Measurements from ENCODE around the gene ANXA1. TPM values are rescaled to one million over a fixed set of nuclear protein-coding genes. Genes with fewer than 3 reads are reported as not detected.
"Not testable (repeated sequence)": the region's sequence is repeated elsewhere in the genome, so short reads cannot be mapped to it uniquely, and the experiment has no call there.

ANXA1 gene, protein sequence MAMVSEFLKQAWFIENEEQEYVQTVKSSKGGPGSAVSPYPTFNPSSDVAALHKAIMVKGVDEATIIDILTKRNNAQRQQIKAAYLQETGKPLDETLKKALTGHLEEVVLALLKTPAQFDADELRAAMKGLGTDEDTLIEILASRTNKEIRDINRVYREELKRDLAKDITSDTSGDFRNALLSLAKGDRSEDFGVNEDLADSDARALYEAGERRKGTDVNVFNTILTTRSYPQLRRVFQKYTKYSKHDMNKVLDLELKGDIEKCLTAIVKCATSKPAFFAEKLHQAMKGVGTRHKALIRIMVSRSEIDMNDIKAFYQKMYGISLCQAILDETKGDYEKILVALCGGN
- polyA plus RNA-seq, result 10 to 100 TPM; 19.0 to 84.1 (median 38.1) TPM
- long read RNA-seq, donor 1, transcript ANXA1-207 (2 exons, 1,400 nt), result minor isoform, 6 of 39 reads
- long read RNA-seq, donor 1, transcript ANXA1-201 (13 exons, 1,509 nt), result major isoform, 25 of 39 reads
- long read RNA-seq, donor 1, partial matches to known transcripts, result 5 of 39 reads
- long read RNA-seq, donor 1, other reads (novel, unspliced or antisense), result 0 of 39 reads
- long read RNA-seq, donor 2, transcript ANXA1-201 (13 exons, 1,509 nt), result major isoform, 9 of 9 reads
- long read RNA-seq, donor 2, partial matches to known transcripts, result 0 of 9 reads
- long read RNA-seq, donor 2, other reads (novel, unspliced or antisense), result 0 of 9 reads
- long read RNA-seq, donor 3, partial matches to known transcripts, result 0 of 10 reads
- long read RNA-seq, donor 3, other reads (novel, unspliced or antisense), result 0 of 10 reads
- long read RNA-seq, donor 4, result 0 reads
- long read RNA-seq, donor 5, partial matches to known transcripts, result 0 of 5 reads
- long read RNA-seq, donor 5, other reads (novel, unspliced or antisense), result 0 of 5 reads
- long read RNA-seq, donor 6, partial matches to known transcripts, result 0 of 4 reads
- long read RNA-seq, donor 6, other reads (novel, unspliced or antisense), result 0 of 4 reads
- long read RNA-seq, donor 7, transcript ANXA1-201 (13 exons, 1,509 nt), result major isoform, 59 of 89 reads
- long read RNA-seq, donor 7, partial matches to known transcripts, result 26 of 89 reads
- long read RNA-seq, donor 7, other reads (novel, unspliced or antisense), result 0 of 89 reads
- long read RNA-seq, donor 8, transcript ANXA1-207 (2 exons, 1,400 nt), result minor isoform, 9 of 65 reads
- long read RNA-seq, donor 8, transcript ANXA1-201 (13 exons, 1,509 nt), result major isoform, 39 of 65 reads
- long read RNA-seq, donor 8, partial matches to known transcripts, result 15 of 65 reads
- long read RNA-seq, donor 8, other reads (novel, unspliced or antisense), result 0 of 65 reads
- long read RNA-seq, donor 9, transcript ANXA1-201 (13 exons, 1,509 nt), result major isoform, 7 of 9 reads
- long read RNA-seq, donor 9, partial matches to known transcripts, result 0 of 9 reads
- long read RNA-seq, donor 9, other reads (novel, unspliced or antisense), result 0 of 9 reads
- long read RNA-seq, donor 10, transcript ANXA1-207 (2 exons, 1,400 nt), result minor isoform, 7 of 59 reads
- long read RNA-seq, donor 10, transcript ANXA1-201 (13 exons, 1,509 nt), result major isoform, 34 of 59 reads
- long read RNA-seq, donor 10, partial matches to known transcripts, result 16 of 59 reads
- long read RNA-seq, donor 10, other reads (novel, unspliced or antisense), result 0 of 59 reads

DNA sequence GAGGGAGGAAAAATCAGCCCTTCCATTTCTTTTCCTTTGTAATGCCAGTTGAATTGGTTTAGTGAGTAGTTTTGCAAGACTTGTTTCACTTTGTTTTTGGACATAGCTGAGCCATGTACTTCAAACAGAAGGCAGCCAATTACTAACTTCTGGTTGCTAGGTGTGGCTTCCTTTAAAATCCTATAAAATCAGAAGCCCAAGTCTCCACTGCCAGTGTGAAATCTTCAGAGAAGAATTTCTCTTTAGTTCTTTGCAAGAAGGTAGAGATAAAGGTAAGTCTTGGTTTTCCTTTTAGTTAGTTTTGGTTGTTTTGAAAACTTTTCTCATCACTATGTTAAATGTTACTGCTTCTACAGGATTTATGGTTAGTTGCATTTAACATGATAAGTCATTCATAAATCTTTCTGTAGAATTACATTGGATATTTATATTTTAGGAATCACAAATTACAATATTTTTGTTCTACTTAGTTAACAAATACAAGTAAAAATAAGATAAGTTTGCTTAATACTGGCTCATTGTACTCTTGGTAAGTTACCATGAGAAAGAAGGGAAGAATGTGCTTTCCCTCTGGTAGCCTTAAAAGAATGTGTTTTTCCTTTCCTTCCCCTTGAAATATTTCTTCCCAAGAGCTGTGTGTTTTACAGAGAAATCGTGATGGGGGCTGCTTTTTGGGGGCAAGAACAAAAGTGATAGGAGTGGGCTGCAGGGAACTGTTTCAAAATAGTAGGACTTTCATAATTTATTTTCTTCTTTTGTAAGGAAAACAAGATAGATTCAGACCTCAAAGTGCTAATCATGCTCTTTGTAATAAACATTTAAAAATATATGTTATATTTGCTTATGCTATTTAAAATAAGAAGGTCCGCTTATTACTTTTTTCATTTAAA is at the start of gene ANXA1:
Gene ANXA1, plus strand, starts transcription at position 213 of the 890 bp plus-strand sequence. CDS start 6,671 bp downstream, outside the sequence.
- FAIRE-seq (no peak), DNase-seq (peak in 1 of 2 donors; percentile 40)
- 38 to 78% (median 50%) methylated on average over 2 of the region's 2 CpGs for WGBS, 3 donors
- no peaks in the 10 kb centered on the region for H3K9me3 ChIP-seq (ENCODE audit: control insufficient read depth in 2 of 2, insufficient read depth in 1 of 2, low read depth in 1 of 2, low read length in 1 of 2)
- H3K27ac ChIP-seq (ENCODE audit: low read depth in 1 of 3, low read length in 2 of 3), result peak within 1 kb of the TSS; percentile 35 to 85 (median 48)
- H3K36me3 ChIP-seq (ENCODE audit: control insufficient read depth in 3 of 3, insufficient read depth in 2 of 3, low read depth in 1 of 3, low read length in 3 of 3), result no peaks in the 10 kb centered on the region
- H3K27me3 ChIP-seq (ENCODE audit: control insufficient read depth in 3 of 3, insufficient read depth in 3 of 3, low read length in 3 of 3), result no peaks in the 10 kb centered on the region
- peak within 1 kb of the TSS in 2 of 3 donors; percentile 5 to 35 for H3K4me3 ChIP-seq (ENCODE audit: low read depth in 1 of 3, low read length in 3 of 3)
- peaks cover 0 to 6% (median 0%) of the 10 kb centered on the region in 3 donors for H3K4me1 ChIP-seq (ENCODE audit: control insufficient read depth in 3 of 3, insufficient read depth in 2 of 3, low read depth in 1 of 3, low read length in 2 of 3)

GRCh38 chr9:73104342-73104741 is 47.3 kb upstream of the ANXA1 start:
- no peak for FAIRE-seq
- Histone ChIP-seq H3K9me3 (ENCODE audit: control insufficient read depth in 2 of 2, insufficient read depth in 1 of 2, low read depth in 1 of 2, low read length in 1 of 2) (no peaks in the 10 kb centered on the region), H3K27ac (ENCODE audit: low read depth in 1 of 3, low read length in 2 of 3) (no peak overlapping the region), H3K36me3 (ENCODE audit: control insufficient read depth in 3 of 3, insufficient read depth in 2 of 3, low read depth in 1 of 3, low read length in 3 of 3) (no peaks in the 10 kb centered on the region), H3K4me3 (ENCODE audit: low read depth in 1 of 3, low read length in 3 of 3) (no peak overlapping the region), H3K27me3 (ENCODE audit: control insufficient read depth in 3 of 3, insufficient read depth in 3 of 3, low read length in 3 of 3) (no peaks in the 10 kb centered on the region), H3K4me1 (ENCODE audit: control insufficient read depth in 3 of 3, insufficient read depth in 2 of 3, low read depth in 1 of 3, low read length in 2 of 3) (no peaks in the 10 kb centered on the region)
- DNase-seq, result no peak
- WGBS, 3 donors, result 82 to 86% (median 84%) methylated on average over 4 of the region's 4 CpGs

DNA sequence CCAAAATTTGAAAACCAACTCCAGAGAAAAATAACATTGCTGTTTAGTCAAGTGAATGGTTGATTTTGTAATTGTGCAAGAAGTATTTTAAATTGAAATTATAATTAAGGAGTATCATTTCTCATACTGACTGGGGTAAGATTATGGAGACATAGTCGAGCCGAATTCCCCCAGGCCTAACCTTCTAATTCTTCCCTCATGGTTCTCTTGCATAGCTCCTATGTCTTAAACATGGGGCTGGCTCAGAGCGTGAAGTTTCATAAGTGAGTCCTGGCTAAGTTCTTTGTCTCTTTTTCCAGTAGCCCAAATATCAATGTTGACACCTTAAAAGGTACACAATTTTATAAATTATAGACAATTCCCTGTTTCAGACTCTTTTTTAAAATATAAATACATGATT is 46.7 kb upstream of the ANXA1 start:
- 91 to 94% (median 94%) methylated on average over 3 of the region's 3 CpGs for WGBS, 3 donors

GRCh38 chr9:73107489-73108069 is 44.1 kb upstream of the ANXA1 start:
- FAIRE-seq; H3K4me3 ChIP-seq (ENCODE audit: low read depth in 1 of 3, low read length in 3 of 3); H3K4me1 ChIP-seq (ENCODE audit: control insufficient read depth in 3 of 3, insufficient read depth in 2 of 3, low read depth in 1 of 3, low read length in 2 of 3); H3K27me3 ChIP-seq (ENCODE audit: control insufficient read depth in 3 of 3, insufficient read depth in 3 of 3, low read length in 3 of 3); H3K36me3 ChIP-seq (ENCODE audit: control insufficient read depth in 3 of 3, insufficient read depth in 2 of 3, low read depth in 1 of 3, low read length in 3 of 3); H3K9me3 ChIP-seq (ENCODE audit: control insufficient read depth in 2 of 2, insufficient read depth in 1 of 2, low read depth in 1 of 2, low read length in 1 of 2); H3K27ac ChIP-seq (ENCODE audit: low read depth in 1 of 3, low read length in 2 of 3): not testable (repeated sequence)
- WGBS, 3 donors, result 74 to 88% (median 82%) methylated on average over 3 to 5 of the region's 5 CpGs
- DNase-seq, result peak; percentile 38 to 54

More for the DNA sequence above, 46.7 kb upstream of the ANXA1 start:
- Histone ChIP-seq H3K4me1 (ENCODE audit: control insufficient read depth in 3 of 3, insufficient read depth in 2 of 3, low read depth in 1 of 3, low read length in 2 of 3) (no peaks in the 10 kb centered on the region), H3K36me3 (ENCODE audit: control insufficient read depth in 3 of 3, insufficient read depth in 2 of 3, low read depth in 1 of 3, low read length in 3 of 3) (no peaks in the 10 kb centered on the region), H3K9me3 (ENCODE audit: control insufficient read depth in 2 of 2, insufficient read depth in 1 of 2, low read depth in 1 of 2, low read length in 1 of 2) (no peaks in the 10 kb centered on the region), H3K27ac (ENCODE audit: low read depth in 1 of 3, low read length in 2 of 3) (no peak overlapping the region), H3K4me3 (ENCODE audit: low read depth in 1 of 3, low read length in 3 of 3) (no peak overlapping the region), H3K27me3 (ENCODE audit: control insufficient read depth in 3 of 3, insufficient read depth in 3 of 3, low read length in 3 of 3) (no peaks in the 10 kb centered on the region)
- DNase-seq, result no peak
- no peak for FAIRE-seq

- no peaks in the 10 kb centered on the region for H3K36me3 ChIP-seq (ENCODE audit: control insufficient read depth in 3 of 3, insufficient read depth in 2 of 3, low read depth in 1 of 3, low read length in 3 of 3)
- no peaks in the 10 kb centered on the region for H3K4me1 ChIP-seq (ENCODE audit: control insufficient read depth in 3 of 3, insufficient read depth in 2 of 3, low read depth in 1 of 3, low read length in 2 of 3)
- DNase-seq (no peak), FAIRE-seq (no peak)
- H3K4me3 ChIP-seq (ENCODE audit: low read depth in 1 of 3, low read length in 3 of 3), result no peak overlapping the region
- H3K27ac ChIP-seq (ENCODE audit: low read depth in 1 of 3, low read length in 2 of 3), result no peak overlapping the region
- H3K27me3 ChIP-seq (ENCODE audit: control insufficient read depth in 3 of 3, insufficient read depth in 3 of 3, low read length in 3 of 3), result no peaks in the 10 kb centered on the region
- H3K9me3 ChIP-seq (ENCODE audit: control insufficient read depth in 2 of 2, insufficient read depth in 1 of 2, low read depth in 1 of 2, low read length in 1 of 2), result no peaks in the 10 kb centered on the region
Measured at GRCh38 chr9:73114058-73114457, 37.6 kb upstream of the ANXA1 start.

DNA sequence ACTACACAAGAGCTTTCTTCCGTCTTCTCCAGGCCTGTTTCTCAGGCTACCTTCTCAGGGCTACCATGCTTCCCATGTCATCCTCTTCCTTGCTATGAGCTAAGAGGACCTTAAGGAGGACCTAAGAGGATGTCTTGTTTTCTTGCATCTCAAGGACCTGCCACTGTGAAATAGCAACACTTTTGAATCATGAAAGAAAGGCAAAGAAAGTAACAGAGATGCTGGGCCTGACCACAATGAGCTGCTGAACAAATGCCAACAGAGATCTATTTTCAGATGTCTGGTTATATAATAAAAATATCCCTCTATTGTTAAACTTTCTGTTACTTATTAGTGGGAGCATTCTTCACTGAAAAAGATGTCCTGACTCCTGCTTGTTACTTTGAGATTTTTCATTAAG is 36.7 kb upstream of the ANXA1 start:
- H3K27me3 ChIP-seq (ENCODE audit: control insufficient read depth in 3 of 3, insufficient read depth in 3 of 3, low read length in 3 of 3), result no peaks in the 10 kb centered on the region
- no peak overlapping the region for H3K27ac ChIP-seq (ENCODE audit: low read depth in 1 of 3, low read length in 2 of 3)
- H3K4me3 ChIP-seq (ENCODE audit: low read depth in 1 of 3, low read length in 3 of 3), result no peak overlapping the region
- DNase-seq (no peak), FAIRE-seq (no peak)
- H3K9me3 ChIP-seq (ENCODE audit: control insufficient read depth in 2 of 2, insufficient read depth in 1 of 2, low read depth in 1 of 2, low read length in 1 of 2), result no peaks in the 10 kb centered on the region
- WGBS, 3 donors, result 92 to 100% (median 94%) methylated on average over 1 of the region's 1 CpG
- no peaks in the 10 kb centered on the region for H3K4me1 ChIP-seq (ENCODE audit: control insufficient read depth in 3 of 3, insufficient read depth in 2 of 3, low read depth in 1 of 3, low read length in 2 of 3)
- no peaks in the 10 kb centered on the region for H3K36me3 ChIP-seq (ENCODE audit: control insufficient read depth in 3 of 3, insufficient read depth in 2 of 3, low read depth in 1 of 3, low read length in 3 of 3)

GRCh38 chr9:73116031-73116430 is 35.6 kb upstream of the ANXA1 start:
- 53 to 63% (median 56%) methylated on average over 1 of the region's 1 CpG for WGBS, 3 donors
- Histone ChIP-seq H3K9me3 (ENCODE audit: control insufficient read depth in 2 of 2, insufficient read depth in 1 of 2, low read depth in 1 of 2, low read length in 1 of 2) (no peaks in the 10 kb centered on the region), H3K27ac (ENCODE audit: low read depth in 1 of 3, low read length in 2 of 3) (no peak overlapping the region), H3K4me3 (ENCODE audit: low read depth in 1 of 3, low read length in 3 of 3) (no peak overlapping the region), H3K27me3 (ENCODE audit: control insufficient read depth in 3 of 3, insufficient read depth in 3 of 3, low read length in 3 of 3) (no peaks in the 10 kb centered on the region), H3K36me3 (ENCODE audit: control insufficient read depth in 3 of 3, insufficient read depth in 2 of 3, low read depth in 1 of 3, low read length in 3 of 3) (no peaks in the 10 kb centered on the region), H3K4me1 (ENCODE audit: control insufficient read depth in 3 of 3, insufficient read depth in 2 of 3, low read depth in 1 of 3, low read length in 2 of 3) (no peaks in the 10 kb centered on the region)
- DNase-seq, result peak in 1 of 2 donors; percentile 21
- FAIRE-seq, result no peak
